ENCODE data around the gene CAMKV.

- TF ChIP-seq, protein P1, sequence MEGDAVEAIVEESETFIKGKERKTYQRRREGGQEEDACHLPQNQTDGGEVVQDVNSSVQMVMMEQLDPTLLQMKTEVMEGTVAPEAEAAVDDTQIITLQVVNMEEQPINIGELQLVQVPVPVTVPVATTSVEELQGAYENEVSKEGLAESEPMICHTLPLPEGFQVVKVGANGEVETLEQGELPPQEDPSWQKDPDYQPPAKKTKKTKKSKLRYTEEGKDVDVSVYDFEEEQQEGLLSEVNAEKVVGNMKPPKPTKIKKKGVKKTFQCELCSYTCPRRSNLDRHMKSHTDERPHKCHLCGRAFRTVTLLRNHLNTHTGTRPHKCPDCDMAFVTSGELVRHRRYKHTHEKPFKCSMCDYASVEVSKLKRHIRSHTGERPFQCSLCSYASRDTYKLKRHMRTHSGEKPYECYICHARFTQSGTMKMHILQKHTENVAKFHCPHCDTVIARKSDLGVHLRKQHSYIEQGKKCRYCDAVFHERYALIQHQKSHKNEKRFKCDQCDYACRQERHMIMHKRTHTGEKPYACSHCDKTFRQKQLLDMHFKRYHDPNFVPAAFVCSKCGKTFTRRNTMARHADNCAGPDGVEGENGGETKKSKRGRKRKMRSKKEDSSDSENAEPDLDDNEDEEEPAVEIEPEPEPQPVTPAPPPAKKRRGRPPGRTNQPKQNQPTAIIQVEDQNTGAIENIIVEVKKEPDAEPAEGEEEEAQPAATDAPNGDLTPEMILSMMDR (IDR thresholded peaks at IDR 0.05), result no peak
- no peak for TF ChIP-seq EZH2 (IDR thresholded peaks at IDR 0.05)
Measured at GRCh38 chr3:49867400-49867799, 2.3 kb downstream of the CAMKV start.
